Neutrophil (primary cell): ENCODE data around the gene CLEC11A.
"Not testable (repeated sequence)": the region's sequence is repeated elsewhere in the genome, so short reads cannot be mapped to it uniquely, and the experiment has no call there.

Experiments used
- H3K27ac ChIP-seq: fragments of 200-600 bp; sonication (generic); 2 replicates; pipeline ENCODE4 v1.5.1; 2016; ENCODE audit warnings: mild to moderate bottlenecking, moderate library complexity
- H3K27me3 ChIP-seq: fragments of 200-600 bp; sonication (generic); 2 replicates; pipeline ENCODE4 v1.6.0; 2016; ENCODE audit warnings: mild to moderate bottlenecking
- H3K36me3 ChIP-seq: fragments of 200-600 bp; sonication (generic); 2 replicates; pipeline ENCODE4 v1.5.1; 2017
- H3K4me1 ChIP-seq, 2 experiments: fragments of 200-600 bp in 1 of 2; sonication (generic) in 1 of 2; 1 replicate in 1 of 2; 2 replicates in 1 of 2; pipeline versions ENCODE4 v1.5.1 to v1.6.1; 2013 to 2016; ENCODE audit warnings: low read depth in 1 of 2, low read length in 1 of 2, mild to moderate bottlenecking in 1 of 2, moderate library complexity in 1 of 2; ENCODE audit not compliant: control insufficient read depth in 1 of 2, insufficient read depth in 1 of 2
- H3K4me3 ChIP-seq, 2 experiments: fragments of 200-600 bp in 1 of 2; sonication (generic) in 1 of 2; 1 replicate in 1 of 2; 2 replicates in 1 of 2; pipeline ENCODE4 v1.5.1; 2013 to 2016; ENCODE audit warnings: low read depth in 1 of 2, low read length in 1 of 2, mild to moderate bottlenecking in 1 of 2, moderate library complexity in 1 of 2
- H3K9me3 ChIP-seq: fragments of 200-600 bp; sonication (generic); 2 replicates; pipeline ENCODE4 v1.5.1; 2016
- TF ChIP-seq, protein P1 (sequence below): fragments of 200-600 bp; sonication (generic); IDR thresholded peaks from 2 replicates; pipeline ENCODE4 v1.5.1; 2016; ENCODE audit warnings: antibody characterized with exemption

CLEC11A gene

DNA sequence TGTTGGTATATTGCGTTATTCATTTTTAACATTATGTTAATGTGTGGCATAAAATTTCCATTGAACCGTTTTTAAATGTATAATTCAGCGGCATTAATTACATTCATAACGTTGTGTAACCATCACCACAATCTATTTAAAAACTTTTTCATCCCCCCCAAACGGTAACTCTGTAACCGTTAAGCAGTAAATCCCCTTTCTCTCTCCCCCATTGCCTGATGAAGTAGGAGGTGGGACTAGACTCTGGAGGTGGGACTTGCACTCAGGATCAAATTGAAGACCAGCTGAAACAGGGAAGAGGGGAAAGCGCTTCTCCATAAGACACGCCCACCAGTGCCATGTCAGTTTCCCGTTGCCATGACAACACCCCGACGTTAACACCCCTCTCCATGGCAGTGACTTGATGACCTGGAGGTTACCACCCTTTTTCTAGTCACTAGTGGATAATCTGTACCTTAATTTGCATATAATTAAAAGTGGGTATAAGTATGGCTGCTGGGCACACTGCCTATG is 16.8 kb downstream of the CLEC11A start:
- H3K27ac ChIP-seq = no peak overlapping the region
- H3K4me1 ChIP-seq = no peaks in the 10 kb centered on the region
- H3K27me3 ChIP-seq = peaks cover 74% of the 10 kb centered on the region
- no peak overlapping the region for H3K4me3 ChIP-seq
- TF ChIP-seq, protein P1, sequence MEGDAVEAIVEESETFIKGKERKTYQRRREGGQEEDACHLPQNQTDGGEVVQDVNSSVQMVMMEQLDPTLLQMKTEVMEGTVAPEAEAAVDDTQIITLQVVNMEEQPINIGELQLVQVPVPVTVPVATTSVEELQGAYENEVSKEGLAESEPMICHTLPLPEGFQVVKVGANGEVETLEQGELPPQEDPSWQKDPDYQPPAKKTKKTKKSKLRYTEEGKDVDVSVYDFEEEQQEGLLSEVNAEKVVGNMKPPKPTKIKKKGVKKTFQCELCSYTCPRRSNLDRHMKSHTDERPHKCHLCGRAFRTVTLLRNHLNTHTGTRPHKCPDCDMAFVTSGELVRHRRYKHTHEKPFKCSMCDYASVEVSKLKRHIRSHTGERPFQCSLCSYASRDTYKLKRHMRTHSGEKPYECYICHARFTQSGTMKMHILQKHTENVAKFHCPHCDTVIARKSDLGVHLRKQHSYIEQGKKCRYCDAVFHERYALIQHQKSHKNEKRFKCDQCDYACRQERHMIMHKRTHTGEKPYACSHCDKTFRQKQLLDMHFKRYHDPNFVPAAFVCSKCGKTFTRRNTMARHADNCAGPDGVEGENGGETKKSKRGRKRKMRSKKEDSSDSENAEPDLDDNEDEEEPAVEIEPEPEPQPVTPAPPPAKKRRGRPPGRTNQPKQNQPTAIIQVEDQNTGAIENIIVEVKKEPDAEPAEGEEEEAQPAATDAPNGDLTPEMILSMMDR = no peak
- H3K36me3 ChIP-seq = no peaks in the 10 kb centered on the region
- H3K9me3 ChIP-seq = no peaks in the 10 kb centered on the region

DNA sequence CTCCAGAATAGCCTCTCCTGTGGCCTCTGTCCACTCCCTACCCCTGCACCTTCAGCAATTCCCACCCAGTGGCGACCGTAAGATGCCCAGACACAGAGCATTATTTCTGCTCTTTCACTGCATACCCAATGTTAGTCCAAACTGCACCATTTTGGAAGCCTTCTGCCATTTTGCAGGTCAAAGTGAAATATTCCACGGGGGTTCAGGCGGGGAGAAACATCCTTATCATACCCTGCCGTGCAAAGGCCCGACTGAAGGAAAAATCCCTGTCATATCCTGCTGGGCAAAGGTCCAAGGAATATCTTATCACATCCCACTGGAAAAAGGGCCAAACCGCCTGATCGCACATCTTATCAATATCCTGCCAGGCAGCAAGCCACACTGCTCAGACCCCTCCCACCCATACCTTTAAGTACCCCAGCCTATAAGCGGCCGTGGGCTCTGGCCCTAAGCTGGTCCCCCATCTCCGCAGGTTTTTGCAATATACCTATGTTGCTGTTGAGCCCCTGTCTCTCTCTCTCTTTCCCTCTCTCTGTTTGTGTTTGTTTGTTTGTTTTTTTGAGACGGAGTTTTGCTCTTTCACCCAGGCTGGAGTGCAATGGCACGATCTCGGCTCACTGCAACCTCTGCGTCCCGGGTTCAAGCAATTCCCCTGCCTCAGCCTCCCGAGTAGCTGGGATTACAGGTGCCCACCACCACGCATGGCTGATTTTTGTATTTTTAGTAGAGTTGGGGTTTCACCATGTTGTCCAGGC is 18.2 kb downstream of the CLEC11A start:
- H3K4me1 ChIP-seq = no peaks in the 10 kb centered on the region
- no peaks in the 10 kb centered on the region for H3K9me3 ChIP-seq
- H3K27me3 ChIP-seq = peaks cover 61% of the 10 kb centered on the region
- no peak overlapping the region for H3K4me3 ChIP-seq
- H3K27ac ChIP-seq = no peak overlapping the region
- no peaks in the 10 kb centered on the region for H3K36me3 ChIP-seq
- TF ChIP-seq, protein P1 = no peak

DNA sequence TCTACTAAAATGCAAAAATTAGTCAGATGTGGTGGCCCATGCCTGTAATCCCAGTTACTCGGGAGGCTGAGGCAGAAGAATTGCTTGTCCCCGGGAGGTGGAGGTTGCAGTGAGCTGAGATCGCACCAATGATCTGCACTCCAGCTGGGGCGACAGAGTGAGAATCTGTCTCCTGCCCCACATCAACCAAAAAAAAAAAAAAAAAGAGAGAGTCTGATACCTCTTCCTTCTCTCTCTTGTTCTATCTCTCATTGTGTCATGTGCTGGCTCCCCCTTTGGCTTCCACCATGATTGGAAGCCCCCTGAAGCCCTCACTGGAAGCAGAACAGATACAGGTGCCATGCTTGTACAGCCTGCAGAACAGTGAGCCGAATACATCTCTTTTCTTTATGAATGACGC is 20.4 kb downstream of the CLEC11A start:
- H3K27me3 ChIP-seq = peaks cover 43% of the 10 kb centered on the region
- H3K36me3 ChIP-seq = no peaks in the 10 kb centered on the region
- H3K4me1 ChIP-seq = no peaks in the 10 kb centered on the region
- H3K9me3 ChIP-seq = no peaks in the 10 kb centered on the region
- no peak overlapping the region for H3K27ac ChIP-seq
- H3K4me3 ChIP-seq = no peak overlapping the region
- TF ChIP-seq, protein P1 = no peak

DNA sequence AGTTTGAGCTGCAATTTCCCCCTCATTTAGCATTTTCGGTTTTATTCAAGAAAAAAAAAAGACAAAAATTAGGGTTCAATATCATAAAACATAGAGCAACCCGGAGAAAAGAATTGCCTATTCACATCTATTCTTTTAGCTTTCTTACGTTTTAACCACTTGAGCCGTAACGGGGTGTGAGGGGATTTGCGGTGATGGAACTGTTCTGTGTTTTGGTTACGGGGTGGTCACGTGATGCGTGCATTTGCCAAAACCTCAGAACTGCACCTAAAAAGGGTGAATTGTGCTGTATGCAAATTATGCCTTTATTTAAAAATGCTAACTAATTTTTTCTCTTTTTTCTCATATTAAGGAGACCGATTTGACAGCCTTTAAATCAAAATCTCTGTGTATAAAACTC is 22.1 kb downstream of the CLEC11A start:
- Histone ChIP-seq H3K36me3 (no peaks in the 10 kb centered on the region), H3K9me3 (no peaks in the 10 kb centered on the region), H3K27ac (no peak overlapping the region), H3K4me3 (no peak overlapping the region), H3K4me1 (no peaks in the 10 kb centered on the region), H3K27me3 (peaks cover 28% of the 10 kb centered on the region)
- TF ChIP-seq, protein P1 = no peak

DNA sequence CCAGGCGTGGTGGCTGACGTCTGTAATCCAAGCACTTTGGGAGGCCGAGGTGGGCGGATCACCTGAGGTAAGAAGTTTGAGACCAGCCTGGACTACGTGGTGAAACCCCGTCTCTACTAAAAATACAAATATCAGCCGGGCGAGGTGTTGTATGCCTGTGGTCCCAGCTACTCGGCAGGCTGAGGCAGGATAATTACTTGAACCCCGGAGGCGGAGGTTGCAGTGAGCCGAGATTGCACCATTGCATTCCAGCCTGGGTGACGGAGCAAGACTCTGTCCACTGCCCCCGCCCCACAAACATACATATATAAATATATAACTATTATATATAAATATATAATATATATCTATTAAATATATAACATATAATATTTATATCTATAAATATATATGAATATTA is 24.0 kb downstream of the CLEC11A start:
- H3K27ac ChIP-seq, H3K36me3 ChIP-seq, H3K4me3 ChIP-seq, H3K4me1 ChIP-seq, H3K9me3 ChIP-seq: not testable (repeated sequence)
- peaks cover 10% of the 10 kb centered on the region for H3K27me3 ChIP-seq

DNA sequence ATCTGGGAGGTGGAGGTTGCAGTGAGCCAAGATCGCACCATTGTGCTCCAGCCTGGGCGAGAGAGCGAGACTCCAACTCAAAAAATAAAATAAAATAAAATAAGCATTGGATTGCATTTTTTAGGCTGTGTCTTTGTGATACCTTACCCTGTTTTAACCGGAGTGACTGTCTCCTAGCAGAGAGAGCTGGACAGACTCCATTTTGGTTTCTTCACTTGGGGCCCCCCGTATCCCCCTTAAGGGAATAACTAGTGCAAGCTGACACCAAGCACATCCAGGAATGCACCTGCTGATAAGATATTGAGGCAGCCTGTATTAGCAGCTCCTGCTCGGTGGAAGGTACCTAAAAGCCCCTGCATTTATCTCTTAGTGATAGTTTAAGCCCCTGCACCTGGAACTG is 26.3 kb downstream of the CLEC11A start:
- H3K36me3 ChIP-seq = no peaks in the 10 kb centered on the region
- H3K4me1 ChIP-seq = no peaks in the 10 kb centered on the region
- peaks cover 9% of the 10 kb centered on the region for H3K27me3 ChIP-seq
- no peak overlapping the region for H3K4me3 ChIP-seq
- TF ChIP-seq, protein P1 = no peak
- H3K9me3 ChIP-seq = no peaks in the 10 kb centered on the region
- no peak overlapping the region for H3K27ac ChIP-seq
